Activated T-cell treated with anti-CD3 and anti-CD28 coated beads, Interleukin-2, amount 50 U/mL, for 1 hour (primary cell): ENCODE results near the gene APOBEC3A.
"Not testable (repeated sequence)": the region's sequence is repeated elsewhere in the genome, so short reads cannot be mapped to it uniquely, and the experiment has no call there.

Experiments used
- DNase-seq: peaks from one replicate; pipeline ENCODE4 v3.0.0-alpha.2; 2020

Gene APOBEC3A

DNA sequence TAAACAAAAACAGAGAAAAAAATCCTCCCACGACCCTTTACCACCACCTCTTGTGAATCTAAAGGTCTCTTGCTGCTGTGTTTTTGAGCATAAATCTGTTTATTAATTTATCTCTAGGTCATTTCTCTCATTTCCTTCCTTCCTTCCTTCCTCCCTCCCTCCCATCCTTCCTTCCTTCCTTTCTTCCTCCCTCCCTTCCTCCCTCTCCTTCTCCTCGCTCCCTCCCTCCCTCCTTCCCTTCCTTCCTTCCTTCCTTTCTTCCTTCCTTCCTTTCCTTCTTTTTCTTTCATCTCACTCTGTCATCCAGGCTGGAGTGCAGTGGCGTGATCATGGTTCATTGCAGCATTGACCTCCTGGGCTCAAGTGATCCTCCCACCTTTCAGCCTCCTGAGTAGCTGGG lies 13.5 kb upstream of the APOBEC3A start:
- no peak for DNase-seq

- DNase-seq, result peak; percentile 14
Measured at GRCh38 chr22:38944653-38945052, 12.8 kb upstream of the APOBEC3A start.

DNA sequence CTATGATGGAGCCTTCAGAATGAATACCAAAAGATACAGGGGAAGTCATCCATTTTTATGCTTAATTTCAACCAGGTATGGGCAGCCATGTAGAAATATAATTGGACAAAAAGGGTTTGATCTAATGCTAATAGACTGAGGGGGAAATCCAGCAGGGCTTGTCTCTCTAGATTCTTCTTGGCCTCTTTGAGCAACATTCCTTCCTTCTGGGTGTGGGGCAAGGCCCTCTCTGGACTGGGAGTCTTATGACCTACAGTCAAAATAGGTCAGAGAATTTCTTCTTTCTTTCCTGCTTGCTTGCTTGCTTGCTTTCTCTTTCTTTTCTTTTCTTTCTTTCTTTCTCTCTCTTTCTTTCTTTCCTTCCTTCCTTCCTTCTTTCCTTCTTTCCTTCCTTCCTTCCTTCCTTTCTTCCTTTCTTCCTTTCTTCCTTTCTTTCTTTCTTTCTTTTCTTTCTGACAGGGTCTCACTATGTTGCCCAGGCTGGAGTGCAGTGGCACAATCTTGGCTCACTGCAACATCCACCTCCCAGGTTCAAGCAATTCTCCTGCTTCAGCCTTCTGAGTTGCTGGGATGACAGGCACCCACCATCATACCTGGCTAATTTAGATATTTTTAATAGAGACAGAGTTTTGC lies 11.6 kb upstream of the APOBEC3A start:
- DNase-seq, result not testable (repeated sequence)

DNA sequence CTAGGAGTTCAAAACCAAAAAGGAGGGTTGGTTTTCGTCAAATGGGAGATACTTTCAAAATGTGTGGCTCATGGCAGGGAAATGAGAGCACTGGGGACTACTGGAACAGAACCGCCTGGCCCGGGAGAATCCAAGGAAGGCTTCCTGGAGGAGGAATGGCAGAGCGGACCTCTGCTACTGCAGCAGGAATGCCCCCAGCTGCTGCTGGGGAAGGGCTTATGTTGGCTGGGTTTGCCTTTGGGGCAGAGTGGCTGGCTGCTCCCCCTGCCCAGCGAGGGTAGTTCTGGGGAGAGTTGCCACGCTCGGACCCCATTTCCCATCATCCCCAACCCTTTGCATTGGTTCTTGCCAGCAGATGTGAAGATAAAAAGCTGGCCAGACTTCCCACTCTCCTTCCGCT lies 10.6 kb upstream of the APOBEC3A start:
- no peak for DNase-seq

- DNase-seq, result peak; percentile 9
Measured at GRCh38 chr22:38947321-38948140, 9.9 kb upstream of the APOBEC3A start.

GRCh38 chr22:38948181-38948940 lies 9.0 kb upstream of the APOBEC3A start:
- DNase-seq, result peak; percentile 8

GRCh38 chr22:38949889-38950405 lies 7.5 kb upstream of the APOBEC3A start:
- no peak for DNase-seq

GRCh38 chr22:38950527-38951295 lies 6.7 kb upstream of the APOBEC3A start:
- DNase-seq, result peak; percentile 0

DNA sequence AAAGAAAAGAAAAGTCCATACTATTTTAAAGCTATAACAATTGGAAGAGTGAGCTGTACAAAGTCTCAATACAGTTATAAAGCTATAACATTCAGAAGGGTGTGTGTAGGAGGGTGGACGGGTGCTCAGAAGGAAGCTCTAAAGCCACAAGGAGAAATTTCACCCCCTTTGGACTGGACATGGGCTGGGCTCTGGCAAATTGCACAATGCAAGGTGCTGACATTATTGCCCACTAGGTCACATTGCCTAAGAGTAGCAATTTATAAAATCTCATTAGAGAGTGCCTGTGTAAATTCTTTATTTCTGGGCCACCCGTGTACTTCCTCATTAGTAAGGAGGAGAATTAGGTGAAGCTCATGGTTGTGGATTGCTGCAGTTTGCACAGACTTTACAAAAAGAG lies 5.7 kb upstream of the APOBEC3A start:
- no peak for DNase-seq

- no peak for DNase-seq
Measured at GRCh38 chr22:38952281-38952993, 5.0 kb upstream of the APOBEC3A start.

DNA sequence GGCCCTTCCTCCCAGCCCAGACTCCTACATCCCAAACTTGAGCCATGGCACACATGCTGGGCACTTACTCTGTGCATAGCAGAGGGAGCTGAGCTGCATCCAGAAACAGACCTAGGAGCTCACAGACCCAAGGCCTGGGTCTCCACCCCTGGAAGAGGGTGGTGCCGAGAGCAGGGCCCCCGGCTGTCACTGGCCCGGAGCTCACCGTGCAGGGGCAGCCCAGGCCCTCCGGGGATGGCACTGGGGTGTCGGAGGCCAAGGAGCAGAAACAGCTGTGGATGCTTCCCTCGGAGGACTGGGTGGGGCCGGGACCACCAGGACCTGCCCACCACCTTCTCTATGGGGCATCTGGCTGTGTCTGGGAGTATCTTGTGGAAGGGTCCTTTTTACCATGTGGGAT lies 4.3 kb upstream of the APOBEC3A start:
- no peak for DNase-seq

- no peak for DNase-seq
Measured at GRCh38 chr22:38953577-38954413, 3.6 kb upstream of the APOBEC3A start.

GRCh38 chr22:38954414-38955043 lies 2.9 kb upstream of the APOBEC3A start:
- DNase-seq, result no peak

DNA sequence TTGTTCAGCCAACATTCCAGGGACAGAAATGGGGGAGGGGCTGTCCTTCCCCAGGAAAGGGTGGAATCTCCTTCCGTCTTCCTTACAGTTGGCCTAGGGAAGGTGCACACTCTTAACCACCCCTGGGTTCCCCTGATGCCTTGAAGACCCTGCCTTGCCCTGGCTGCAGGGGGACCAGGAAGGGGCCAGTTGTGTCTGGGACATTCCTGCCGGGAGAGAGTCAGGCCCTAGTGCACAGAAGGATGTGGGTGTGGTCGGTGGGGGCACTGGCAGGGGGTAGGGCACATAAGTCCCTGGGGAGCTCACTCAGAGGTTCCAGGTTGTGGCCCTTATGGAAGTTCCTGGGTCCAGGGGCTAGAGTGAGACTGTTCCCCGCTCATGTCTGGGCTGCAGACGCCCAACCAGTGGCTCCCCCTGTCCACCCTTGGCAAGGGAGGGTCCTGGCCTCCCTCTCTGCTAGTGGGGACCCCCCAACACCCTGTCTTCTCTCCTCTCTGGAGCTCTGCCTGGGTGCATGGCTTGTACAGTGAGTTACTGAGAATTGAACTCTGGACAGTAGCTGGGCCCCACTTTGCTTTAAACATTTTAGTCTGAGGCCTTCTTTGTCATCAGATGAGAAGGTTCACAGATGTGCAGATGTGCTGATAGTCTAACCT lies 2.0 kb upstream of the APOBEC3A start:
- peak; percentile 9 for DNase-seq

DNA sequence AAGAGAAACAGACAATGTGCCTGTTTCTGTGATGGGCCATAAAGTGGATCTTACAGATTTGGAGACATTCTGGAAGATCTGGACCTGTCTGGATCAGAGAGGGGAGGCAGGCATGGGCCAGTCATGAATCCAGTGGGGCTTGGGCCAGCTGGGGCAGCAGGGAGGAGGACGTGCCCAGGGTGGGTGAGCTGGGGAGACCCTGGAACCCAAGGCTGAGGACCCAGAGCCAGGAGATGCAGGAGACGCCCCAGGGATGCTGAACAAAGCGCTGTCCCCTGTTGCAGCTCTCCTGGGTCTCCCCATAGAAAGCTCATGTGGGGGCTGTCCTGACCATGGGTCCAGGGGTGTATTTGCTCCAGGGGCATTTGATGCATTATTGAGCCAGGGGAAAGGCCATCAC lies 1.5 kb upstream of the APOBEC3A start:
- no peak for DNase-seq

GRCh38 chr22:38956551-38956950 lies 858 bp upstream of the APOBEC3A start:
- DNase-seq, result no peak

GRCh38 chr22:38957808-38958650 lies 620 bp downstream of the APOBEC3A start:
- DNase-seq, result no peak

- not testable (repeated sequence) for DNase-seq
Measured at GRCh38 chr22:38958651-38958943, 1.2 kb downstream of the APOBEC3A start.

DNA sequence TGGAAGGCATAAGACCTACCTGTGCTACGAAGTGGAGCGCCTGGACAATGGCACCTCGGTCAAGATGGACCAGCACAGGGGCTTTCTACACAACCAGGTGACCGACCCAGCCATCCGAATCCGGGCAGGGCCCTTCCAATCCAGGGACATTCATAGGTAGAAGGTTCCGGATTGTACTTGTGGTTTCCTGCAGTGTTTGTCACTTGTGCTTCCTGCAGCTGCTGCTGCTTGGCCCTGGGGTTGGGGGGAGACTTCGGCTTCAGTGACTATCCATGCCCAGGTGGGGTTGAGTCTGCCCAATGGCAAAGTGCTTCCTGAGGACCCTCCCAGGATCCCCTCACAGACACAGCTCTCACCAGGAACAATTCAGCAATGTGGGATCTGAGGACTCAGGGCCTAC lies 2.2 kb downstream of the APOBEC3A start:
- DNase-seq, result no peak
